ENCODE data around the gene TRPM3. TPM values are rescaled to one million over a fixed set of nuclear protein-coding genes. Genes with fewer than 3 reads are reported as not detected.

TRPM3 gene
- total and polyA plus RNA-seq, 9 of the 15 experiments (the other 6 are each of a cell fraction or from before 2014, with no cell fraction given) = 0.04 TPM; not detected in 8

DNA sequence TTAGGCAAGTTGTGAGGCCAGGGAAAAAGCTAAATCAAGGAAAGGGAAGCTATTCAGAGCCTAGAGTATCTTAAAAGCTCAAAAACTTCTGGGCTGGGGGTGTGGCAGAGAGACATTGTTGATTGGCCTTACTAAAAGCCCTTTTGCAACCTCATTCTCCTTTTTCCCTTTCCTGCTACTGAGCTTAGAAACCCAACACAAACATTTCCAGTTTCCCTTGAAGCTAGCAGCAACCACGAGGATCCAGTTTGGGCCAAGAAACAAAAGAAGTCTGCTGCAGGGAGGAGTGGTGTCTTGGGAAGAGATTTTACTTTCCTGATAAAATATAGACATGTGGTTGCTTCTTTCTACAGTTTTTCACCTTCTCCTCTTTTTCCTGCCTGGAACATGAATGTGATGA is 571.5 kb downstream of the TRPM3 start:
- H3K4me1 ChIP-seq (replicated peaks in 1 of 2; ENCODE audit: control insufficient read depth in 2 of 2, insufficient read depth in 2 of 2, low read length in 2 of 2) = no peaks in the 10 kb centered on the region
- H3K36me3 ChIP-seq (ENCODE audit: control insufficient read depth, insufficient read depth, low read length) = no peaks in the 10 kb centered on the region
- no peak overlapping the region for H3K4me3 ChIP-seq
- no peak for FAIRE-seq
- H3K79me2 ChIP-seq (ENCODE audit: control insufficient read depth, insufficient read depth, low read length) = no peaks in the 10 kb centered on the region
- no peaks in the 10 kb centered on the region for H3K9me1 ChIP-seq (ENCODE audit: control insufficient read depth, insufficient read depth, low read length)
- intact Hi-C loops (cut with micrococcal nuclease) (no loop called here), in situ Hi-C loops (cut with MboI) (no loop called here)
- BruUV-seq (replicated peaks) = no TSS peak
- DNase-seq (ENCODE audit: extremely low read depth in 1 of 4, low spot score in 3 of 4) = no peak
- no peak for ATAC-seq
- TF ChIP-seq SMARCB1 (IDR thresholded peaks at IDR 0.05; ENCODE audit: insufficient read length, low read depth) (no peak), DIDO1 (tag; IDR thresholded peaks at IDR 0.05; ENCODE audit: low read depth) (no peak), ARID2 (IDR thresholded peaks at IDR 0.05) (no peak), ZNF347 (CRISPR knock-in tag; IDR thresholded peaks at IDR 0.05; ENCODE audit: low read depth) (no peak), MAZ (CRISPR knock-in tag; conservative IDR thresholded peaks at IDR 0.05 in 1 of 2, IDR thresholded peaks at IDR 0.05 in 1 of 2) (no peak), SRSF7 (optimal IDR thresholded peaks at IDR 0.05; ENCODE audit: low read depth, low read length) (no peak), SMAD2 (IDR thresholded peaks at IDR 0.05; ENCODE audit: low read depth, low read length) (no peak), STAG1 (CRISPR knock-in tag; IDR thresholded peaks at IDR 0.05; ENCODE audit: borderline replicate concordance) (no peak), NR3C1 (CRISPR knock-in tag; IDR thresholded peaks at IDR 0.05) (no peak), ZNF586 (CRISPR knock-in tag; conservative IDR thresholded peaks at IDR 0.05) (no peak), TCF3 (CRISPR knock-in tag; IDR thresholded peaks at IDR 0.05) (no peak), ZNF3 (CRISPR knock-in tag; IDR thresholded peaks at IDR 0.05) (no peak), POLR2G (IDR thresholded peaks at IDR 0.05; ENCODE audit: low read depth, low read length) (no peak), ZSCAN32 (CRISPR knock-in tag; IDR thresholded peaks at IDR 0.05) (no peak), ADNP (tag; IDR thresholded peaks at IDR 0.05) (no peak), BCOR (IDR thresholded peaks at IDR 0.05) (no peak)
- TF ChIP-seq, protein P1, sequence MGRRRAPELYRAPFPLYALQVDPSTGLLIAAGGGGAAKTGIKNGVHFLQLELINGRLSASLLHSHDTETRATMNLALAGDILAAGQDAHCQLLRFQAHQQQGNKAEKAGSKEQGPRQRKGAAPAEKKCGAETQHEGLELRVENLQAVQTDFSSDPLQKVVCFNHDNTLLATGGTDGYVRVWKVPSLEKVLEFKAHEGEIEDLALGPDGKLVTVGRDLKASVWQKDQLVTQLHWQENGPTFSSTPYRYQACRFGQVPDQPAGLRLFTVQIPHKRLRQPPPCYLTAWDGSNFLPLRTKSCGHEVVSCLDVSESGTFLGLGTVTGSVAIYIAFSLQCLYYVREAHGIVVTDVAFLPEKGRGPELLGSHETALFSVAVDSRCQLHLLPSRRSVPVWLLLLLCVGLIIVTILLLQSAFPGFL (CRISPR knock-in tag; IDR thresholded peaks at IDR 0.05) = no peak
- TF ChIP-seq, protein P2, sequence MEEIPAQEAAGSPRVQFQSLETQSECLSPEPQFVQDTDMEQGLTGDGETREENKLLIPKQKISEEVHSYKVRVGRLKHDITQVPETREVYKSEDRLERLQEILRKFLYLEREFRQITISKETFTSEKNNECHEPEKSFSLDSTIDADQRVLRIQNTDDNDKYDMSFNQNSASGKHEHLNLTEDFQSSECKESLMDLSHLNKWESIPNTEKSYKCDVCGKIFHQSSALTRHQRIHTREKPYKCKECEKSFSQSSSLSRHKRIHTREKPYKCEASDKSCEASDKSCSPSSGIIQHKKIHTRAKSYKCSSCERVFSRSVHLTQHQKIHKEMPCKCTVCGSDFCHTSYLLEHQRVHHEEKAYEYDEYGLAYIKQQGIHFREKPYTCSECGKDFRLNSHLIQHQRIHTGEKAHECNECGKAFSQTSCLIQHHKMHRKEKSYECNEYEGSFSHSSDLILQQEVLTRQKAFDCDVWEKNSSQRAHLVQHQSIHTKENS (CRISPR knock-in tag; IDR thresholded peaks at IDR 0.05) = no peak
- H3K27me3 ChIP-seq (ENCODE audit: control insufficient read depth in 2 of 2, insufficient read depth in 2 of 2, low read length in 2 of 2) = peaks cover 0 to 7% of the 10 kb centered on the region in 2 experiments; a peak in 2 of 5 replicates
- CTCF ChIA-PET (ENCODE audit: low intra/inter-chr PET ratio) = no interaction called here
- no peaks in the 10 kb centered on the region for H4K20me1 ChIP-seq (replicated peaks; ENCODE audit: control insufficient read depth, insufficient read depth, low read length)
- H3K9me3 ChIP-seq (replicated peaks; ENCODE audit: control insufficient read depth, insufficient read depth, low read depth, low read length) = no peaks in the 10 kb centered on the region
- no peak overlapping the region for H2AFZ ChIP-seq (ENCODE audit: low read depth, low read length)
- H3K4me2 ChIP-seq (ENCODE audit: insufficient read depth, low read length) = no peak overlapping the region
- H3K9ac ChIP-seq (ENCODE audit: insufficient read depth in 1 of 2, low read depth in 2 of 2, low read length in 2 of 2) = no peak overlapping the region
- no peak overlapping the region for H3K27ac ChIP-seq (ENCODE audit: extremely low read depth, low read depth, low read length)
- 0% methylated on average over 1 of the region's 1 CpG for WGBS (ENCODE audit: insufficient coverage, low coverage, missing lambda C conversion rate)
- POLR2A ChIA-PET = interaction anchor here (1.5 kb wide), 1 partner anchor 11 kb away, joined by 3 read pairs; no protein-coding TSS in a partner anchor

All from K562 (cell line).